Activated CD4-positive, alpha-beta T cell treated with anti-CD3 and anti-CD28 coated beads for 4 hours (primary cell): ENCODE results near the gene DTHD1.

Experiments used
- DNase-seq, 2 donors: peaks; one replicate each; pipeline ENCODE4 v3.0.0-alpha.2; 2020

Gene DTHD1

DNA sequence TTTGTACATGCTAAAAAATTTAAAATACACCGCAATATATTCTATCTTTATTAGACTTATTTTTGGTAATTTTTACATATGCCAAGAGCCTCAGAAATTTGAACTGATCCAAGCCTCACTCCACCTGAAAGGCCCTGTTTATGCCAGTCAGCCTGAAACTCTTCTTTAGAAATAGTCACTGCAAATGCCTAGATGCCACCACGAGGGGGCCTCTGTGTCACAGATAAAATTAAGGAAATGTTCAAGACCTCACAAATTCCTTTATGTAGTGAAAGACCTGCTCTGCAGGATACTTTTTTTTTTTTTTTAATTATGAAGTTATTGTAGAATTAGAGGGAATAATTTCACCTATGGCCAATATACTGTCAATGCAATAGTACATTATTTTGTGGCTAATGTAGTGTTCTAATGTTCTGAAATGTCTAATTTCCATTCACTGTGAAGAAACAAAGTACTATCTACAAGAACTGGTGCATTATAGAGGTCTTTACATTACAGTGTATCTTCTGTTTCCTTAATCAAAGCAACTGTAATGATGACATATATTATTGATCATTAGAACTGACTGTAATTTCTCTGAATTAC is 69.8 kb downstream of the DTHD1 start:
- DNase-seq: peak; percentile 76 to 79

DNA sequence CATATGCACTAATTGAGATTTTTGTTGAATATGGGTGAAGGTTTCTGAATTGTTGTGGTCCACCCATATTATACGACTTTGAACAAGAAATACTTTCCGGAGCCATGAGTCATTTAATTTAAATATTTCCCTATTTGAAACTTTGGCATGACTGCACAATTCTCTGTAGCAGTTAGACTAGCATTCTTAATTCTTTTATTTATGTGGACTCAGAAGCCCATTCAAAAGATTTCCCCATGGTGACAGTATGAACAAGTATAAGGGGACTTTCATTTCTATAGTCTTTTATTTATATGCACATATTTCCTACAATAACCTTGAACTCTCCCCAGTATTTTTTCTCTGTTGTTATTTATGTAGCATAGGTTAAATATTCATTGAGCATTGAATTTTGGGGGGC is 72.6 kb downstream of the DTHD1 start:
- DNase-seq: no peak

GRCh38 chr4:36358173-36358572 is 76.8 kb downstream of the DTHD1 start:
- no peak for DNase-seq

DNA sequence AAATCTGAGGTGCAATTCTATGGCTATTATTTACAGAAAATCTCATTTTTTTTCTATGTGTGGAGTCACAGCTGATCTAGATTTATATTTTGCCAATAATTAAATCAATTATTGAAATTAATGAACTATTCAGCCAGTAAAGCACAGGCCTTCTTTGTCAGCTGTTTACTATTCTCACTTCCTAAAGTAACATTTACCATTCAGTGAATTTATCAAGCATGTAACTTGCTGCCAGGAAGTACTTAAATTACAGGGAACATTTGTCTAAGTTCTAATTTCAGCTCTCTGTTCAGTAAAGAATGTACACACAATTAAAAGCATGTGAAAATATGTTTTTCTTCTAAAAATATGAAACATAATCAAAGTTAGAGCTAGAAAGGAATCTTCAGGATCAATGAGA is 79.3 kb downstream of the DTHD1 start:
- no peak for DNase-seq

- no peak for DNase-seq
Observed at GRCh38 chr4:36363024-36363423, 81.6 kb downstream of the DTHD1 start.

- no peak for DNase-seq
Observed at GRCh38 chr4:36374836-36375511, 93.6 kb downstream of the DTHD1 start.

- peak; percentile 10 to 21 for DNase-seq
Observed at GRCh38 chr4:36385951-36386571, 104.6 kb downstream of the DTHD1 start.

GRCh38 chr4:36386691-36387090 is 105.3 kb downstream of the DTHD1 start:
- no peak for DNase-seq

- no peak for DNase-seq
Observed at GRCh38 chr4:36388710-36389109, 107.3 kb downstream of the DTHD1 start.

- no peak for DNase-seq
Observed at GRCh38 chr4:36391411-36391810, 110.0 kb downstream of the DTHD1 start.

GRCh38 chr4:36392024-36392423 is 110.6 kb downstream of the DTHD1 start:
- no peak for DNase-seq

GRCh38 chr4:36392916-36393315 is 111.5 kb downstream of the DTHD1 start:
- no peak for DNase-seq
